ENCODE measurements around the gene CHST1.

CHST1 gene

DNA sequence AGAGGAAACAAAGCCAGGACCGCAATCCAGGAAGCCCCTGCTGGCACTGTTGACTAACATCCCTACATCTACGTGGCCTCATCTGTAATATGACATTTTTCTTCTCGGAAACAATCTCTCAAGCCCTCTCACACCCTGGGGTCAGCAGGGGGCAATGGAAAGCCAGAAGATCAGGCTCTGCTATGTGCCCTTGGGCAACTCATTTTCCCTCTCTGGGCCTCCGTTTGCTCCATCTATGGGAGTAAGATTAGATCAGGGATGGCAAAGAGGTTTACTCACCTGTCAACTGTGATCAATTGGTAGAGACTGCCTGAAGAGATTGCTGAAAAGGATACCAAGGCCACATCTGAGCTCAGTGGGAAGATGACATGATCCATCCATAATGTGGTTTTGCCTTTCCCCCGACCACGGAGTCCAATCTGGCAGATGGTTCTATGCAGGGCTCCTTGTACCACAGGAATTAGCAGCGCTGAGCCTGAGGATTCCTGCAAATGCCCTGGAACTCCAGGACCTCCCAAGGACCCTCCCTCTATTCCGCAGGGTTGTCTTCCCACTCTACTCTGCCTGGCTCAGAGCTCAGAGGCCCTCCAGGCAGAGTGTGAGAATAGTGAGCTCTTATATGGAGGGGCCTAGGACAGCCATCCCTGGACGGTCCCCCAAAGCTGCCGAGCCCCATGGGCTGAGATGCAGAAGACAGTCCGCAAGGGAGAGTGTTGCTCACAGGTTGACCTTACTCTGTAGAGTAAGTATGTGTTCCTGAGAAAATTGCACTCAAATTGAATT lies 66.1 kb downstream of the CHST1 start:
- no peak for DNase-seq

All from NCI-H2171 (cell line).